Measurements from ENCODE around the gene HLA-E. TPM values are rescaled to one million over a fixed set of nuclear protein-coding genes. Genes with fewer than 3 reads are reported as not detected.

Gene HLA-E
- total RNA-seq, 1 donor from 2014 or later: 94.9 TPM

DNA sequence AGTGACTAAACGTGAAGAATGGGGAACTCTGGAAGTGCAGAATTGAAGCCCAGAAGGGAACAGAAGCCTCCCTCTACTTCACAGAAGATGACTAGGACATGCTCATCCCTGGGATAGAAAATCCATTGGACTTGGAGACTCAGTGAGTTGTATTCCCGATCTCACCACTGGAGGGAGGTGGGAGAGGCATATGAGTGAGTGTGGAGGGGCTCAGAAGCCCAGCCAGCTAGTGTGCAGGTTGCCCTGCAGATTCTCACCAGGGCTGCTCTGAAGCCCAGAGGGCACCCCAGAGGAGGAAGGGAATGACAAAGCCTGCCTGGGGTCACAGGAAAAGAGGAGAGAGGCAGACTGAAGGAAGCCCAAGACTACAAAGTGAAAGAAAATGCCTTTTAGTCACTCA, 42.1 kb upstream of the HLA-E start:
- peaks cover 7% of the 10 kb centered on the region for H3K4me1 Mint-ChIP-seq (ENCODE audit: low read depth, unreplicated experiment)
- Histone ChIP-seq H3K4me3 (ENCODE audit: insufficient read depth, low read depth, low read length) (no peak overlapping the region), H3K27me3 (ENCODE audit: insufficient read depth, low read length) (peaks cover 92% of the 10 kb centered on the region), H3K9ac (ENCODE audit: low read length) (no peak overlapping the region), H3K36me3 (ENCODE audit: insufficient read depth, low read length) (no peaks in the 10 kb centered on the region), H4K20me1 (ENCODE audit: insufficient read depth, low read length) (no peaks in the 10 kb centered on the region), H3K4me1 (ENCODE audit: insufficient read depth, low read length) (peaks cover 9% of the 10 kb centered on the region), H3K79me2 (ENCODE audit: insufficient read depth, low read length) (no peaks in the 10 kb centered on the region), H3K4me2 (ENCODE audit: low read length) (no peak overlapping the region), H3K9me3 (ENCODE audit: insufficient read depth, low read depth, low read length) (no peaks in the 10 kb centered on the region), H2AFZ (ENCODE audit: low read depth, low read length) (no peak overlapping the region), H3K27ac (ENCODE audit: low read depth, low read length) (no peak overlapping the region)
- peaks cover 76% of the 10 kb centered on the region for H3K27me3 Mint-ChIP-seq (ENCODE audit: low read depth, unreplicated experiment)
- H3K36me3 Mint-ChIP-seq (ENCODE audit: low read depth, unreplicated experiment): peaks cover 2% of the 10 kb centered on the region
- no peak for TF ChIP-seq CTCF (IDR thresholded peaks at IDR 0.05; ENCODE audit: insufficient read depth, low read depth, low read length)
- peak; percentile 13 for TF ChIP-seq EZH2 (IDR thresholded peaks at IDR 0.05; ENCODE audit: insufficient read depth, low read length)
- H3K27ac Mint-ChIP-seq (ENCODE audit: unreplicated experiment): peak overlapping the region; percentile 21
- FAIRE-seq (no peak), DNase-seq (ENCODE audit: low read depth) (no peak)
- peaks cover 3% of the 10 kb centered on the region for H3K9me3 Mint-ChIP-seq (ENCODE audit: unreplicated experiment)
- no peak overlapping the region for H3K4me3 Mint-ChIP-seq (ENCODE audit: unreplicated experiment)

GRCh38 chr6:30450548-30450908, 38.8 kb upstream of the HLA-E start:
- H3K79me2 ChIP-seq (ENCODE audit: insufficient read depth, low read length): no peaks in the 10 kb centered on the region
- no peaks in the 10 kb centered on the region for H4K20me1 ChIP-seq (ENCODE audit: insufficient read depth, low read length)
- peak overlapping the region; percentile 64 for H3K4me2 ChIP-seq (ENCODE audit: low read length)
- peaks cover 6% of the 10 kb centered on the region for H3K4me1 ChIP-seq (ENCODE audit: insufficient read depth, low read length)
- Mint-ChIP-seq H3K27me3 (ENCODE audit: low read depth, unreplicated experiment) (peaks cover 82% of the 10 kb centered on the region), H3K27ac (ENCODE audit: unreplicated experiment) (no peak overlapping the region), H3K4me3 (ENCODE audit: unreplicated experiment) (no peak overlapping the region), H3K36me3 (ENCODE audit: low read depth, unreplicated experiment) (peaks cover 2% of the 10 kb centered on the region), H3K9me3 (ENCODE audit: unreplicated experiment) (peaks cover 6% of the 10 kb centered on the region), H3K4me1 (ENCODE audit: low read depth, unreplicated experiment) (peaks cover 5% of the 10 kb centered on the region)
- DNase-seq (ENCODE audit: low read depth) (no peak), FAIRE-seq (no peak)
- H3K27ac ChIP-seq (ENCODE audit: low read depth, low read length): no peak overlapping the region
- TF ChIP-seq CTCF (IDR thresholded peaks at IDR 0.05; ENCODE audit: insufficient read depth, low read depth, low read length) (no peak), EZH2 (IDR thresholded peaks at IDR 0.05; ENCODE audit: insufficient read depth, low read length) (no peak)
- H3K4me3 ChIP-seq (ENCODE audit: insufficient read depth, low read depth, low read length): no peak overlapping the region
- H3K27me3 ChIP-seq (ENCODE audit: insufficient read depth, low read length): peaks cover 90% of the 10 kb centered on the region
- no peaks in the 10 kb centered on the region for H3K9me3 ChIP-seq (ENCODE audit: insufficient read depth, low read depth, low read length)
- H3K9ac ChIP-seq (ENCODE audit: low read length): no peak overlapping the region
- H2AFZ ChIP-seq (ENCODE audit: low read depth, low read length): no peak overlapping the region
- no peaks in the 10 kb centered on the region for H3K36me3 ChIP-seq (ENCODE audit: insufficient read depth, low read length)

DNA sequence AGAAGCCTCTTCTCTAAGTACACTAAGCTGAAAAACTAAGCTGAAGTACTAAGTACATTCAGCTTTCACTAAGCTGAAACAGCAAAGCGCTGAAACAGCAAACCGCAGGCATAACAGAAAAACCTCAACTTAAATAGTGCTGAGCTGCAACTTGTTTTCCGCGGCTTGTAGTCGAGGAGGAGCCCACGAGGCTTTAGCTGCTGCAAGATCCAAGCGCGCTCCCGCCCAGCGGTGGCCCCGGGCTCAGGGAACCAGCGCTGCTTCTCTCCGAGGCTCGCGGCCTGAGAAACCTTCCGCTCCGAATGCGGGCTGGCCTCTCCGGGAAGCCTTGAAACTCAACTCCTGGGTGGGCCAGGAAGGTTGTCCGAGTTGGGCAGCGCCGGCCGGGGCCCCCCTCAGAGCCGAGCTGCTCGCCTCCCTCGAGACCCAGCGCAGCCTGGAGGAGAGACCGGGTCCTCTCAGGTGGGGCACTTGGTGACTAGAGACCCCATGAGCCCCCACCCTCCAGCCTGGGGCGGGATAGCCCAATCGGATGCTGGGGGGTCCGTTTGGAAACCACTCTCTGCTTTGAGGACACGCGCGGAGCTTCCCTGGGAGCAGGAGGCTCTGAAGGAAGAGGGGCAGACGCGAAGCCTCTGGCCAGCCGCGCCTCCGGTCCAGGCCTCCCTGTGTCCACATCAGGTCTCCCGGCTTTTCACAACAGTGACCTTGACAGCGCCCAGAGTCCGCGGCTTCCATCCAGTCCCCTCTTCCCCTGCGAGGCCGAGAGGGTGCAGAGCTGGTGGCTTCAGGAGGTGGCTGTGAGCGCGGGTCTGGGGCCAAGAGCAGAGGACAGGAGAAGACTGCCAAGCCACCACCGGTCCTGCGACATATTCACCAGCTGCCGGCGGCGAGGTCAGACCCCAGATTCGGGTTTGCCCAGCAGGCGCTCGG, 38.1 kb upstream of the HLA-E start:
- Histone ChIP-seq H3K27me3 (ENCODE audit: insufficient read depth, low read length) (peaks cover 89% of the 10 kb centered on the region), H3K4me1 (ENCODE audit: insufficient read depth, low read length) (peaks cover 6% of the 10 kb centered on the region), H3K4me2 (ENCODE audit: low read length) (peak overlapping the region; percentile 64), H3K27ac (ENCODE audit: low read depth, low read length) (no peak overlapping the region), H4K20me1 (ENCODE audit: insufficient read depth, low read length) (no peaks in the 10 kb centered on the region), H2AFZ (ENCODE audit: low read depth, low read length) (peak overlapping the region; percentile 5), H3K9ac (ENCODE audit: low read length) (no peak overlapping the region), H3K9me3 (ENCODE audit: insufficient read depth, low read depth, low read length) (no peaks in the 10 kb centered on the region), H3K36me3 (ENCODE audit: insufficient read depth, low read length) (no peaks in the 10 kb centered on the region), H3K4me3 (ENCODE audit: insufficient read depth, low read depth, low read length) (no peak overlapping the region), H3K79me2 (ENCODE audit: insufficient read depth, low read length) (no peaks in the 10 kb centered on the region)
- no peak overlapping the region for H3K4me3 Mint-ChIP-seq (ENCODE audit: unreplicated experiment)
- H3K27me3 Mint-ChIP-seq (ENCODE audit: low read depth, unreplicated experiment): peaks cover 77% of the 10 kb centered on the region
- DNase-seq (ENCODE audit: low read depth) (peak; percentile 77), FAIRE-seq (no peak)
- peaks cover 5% of the 10 kb centered on the region for H3K4me1 Mint-ChIP-seq (ENCODE audit: low read depth, unreplicated experiment)
- peaks cover 6% of the 10 kb centered on the region for H3K9me3 Mint-ChIP-seq (ENCODE audit: unreplicated experiment)
- H3K27ac Mint-ChIP-seq (ENCODE audit: unreplicated experiment): no peak overlapping the region
- H3K36me3 Mint-ChIP-seq (ENCODE audit: low read depth, unreplicated experiment): peaks cover 2% of the 10 kb centered on the region
- no peak for TF ChIP-seq CTCF (IDR thresholded peaks at IDR 0.05; ENCODE audit: insufficient read depth, low read depth, low read length)
- peak; percentile 78 for TF ChIP-seq EZH2 (IDR thresholded peaks at IDR 0.05; ENCODE audit: insufficient read depth, low read length)

All from astrocyte (in vitro differentiated cells and primary cell).